Measurements from ENCODE around the gene PGA5.

GRCh38 chr11:61297746-61298145 is 56.8 kb downstream of the PGA5 start:
- TF ChIP-seq ESRRG (CRISPR knock-in tag; IDR thresholded peaks at IDR 0.05) (no peak), PATZ1 (CRISPR knock-in tag; IDR thresholded peaks at IDR 0.05; ENCODE audit: borderline replicate concordance) (no peak), BACH2 (CRISPR knock-in tag; IDR thresholded peaks at IDR 0.05; ENCODE audit: borderline replicate concordance) (no peak), ZFP3 (CRISPR knock-in tag; IDR thresholded peaks at IDR 0.05) (no peak), TSHZ2 (CRISPR knock-in tag; IDR thresholded peaks at IDR 0.05) (no peak)
